ENCODE measurements around the gene KRT9.
"Not testable (repeated sequence)": the region's sequence is repeated elsewhere in the genome, so short reads cannot be mapped to it uniquely, and the experiment has no call there.

Gene KRT9

DNA sequence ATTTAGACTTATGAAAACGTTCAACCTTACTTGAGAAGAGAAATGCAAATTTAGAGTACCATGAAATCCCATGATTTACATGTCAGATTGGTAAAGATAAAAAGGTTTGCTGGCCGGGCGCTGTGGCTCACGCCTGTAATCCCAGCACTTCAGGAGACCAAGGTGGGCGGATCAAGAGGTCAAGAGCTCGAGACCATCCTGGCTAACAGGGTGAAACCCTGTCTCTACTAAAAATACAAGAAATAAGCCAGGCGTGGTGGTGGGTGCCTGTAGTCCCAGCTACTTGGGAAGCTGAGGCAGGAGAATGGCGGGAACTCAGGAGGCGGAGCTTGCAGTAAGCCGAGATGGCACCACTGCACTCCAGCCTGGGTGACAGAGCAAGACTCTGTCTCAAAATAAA, 29.1 kb downstream of the KRT9 start:
- DNase-seq = not testable (repeated sequence)

DNA sequence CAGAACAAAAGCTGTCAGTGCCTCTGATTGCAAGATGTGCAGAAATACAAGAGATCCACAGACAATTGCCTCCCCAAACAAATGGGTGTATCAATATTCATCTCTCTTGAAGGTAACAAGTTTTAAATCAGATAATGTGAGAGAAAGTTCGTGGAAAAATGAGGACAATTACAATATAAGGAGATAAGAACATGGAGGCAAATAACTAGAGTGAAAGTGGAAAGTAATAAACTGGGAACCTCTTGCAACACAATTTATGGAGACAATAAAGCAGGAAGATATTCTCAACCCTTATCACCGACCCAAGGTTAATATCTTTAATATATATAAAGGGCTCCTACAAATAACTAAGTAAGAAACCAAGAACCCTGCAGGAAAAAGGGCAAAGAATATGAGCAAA, 29.5 kb downstream of the KRT9 start:
- no peak for DNase-seq

DNA sequence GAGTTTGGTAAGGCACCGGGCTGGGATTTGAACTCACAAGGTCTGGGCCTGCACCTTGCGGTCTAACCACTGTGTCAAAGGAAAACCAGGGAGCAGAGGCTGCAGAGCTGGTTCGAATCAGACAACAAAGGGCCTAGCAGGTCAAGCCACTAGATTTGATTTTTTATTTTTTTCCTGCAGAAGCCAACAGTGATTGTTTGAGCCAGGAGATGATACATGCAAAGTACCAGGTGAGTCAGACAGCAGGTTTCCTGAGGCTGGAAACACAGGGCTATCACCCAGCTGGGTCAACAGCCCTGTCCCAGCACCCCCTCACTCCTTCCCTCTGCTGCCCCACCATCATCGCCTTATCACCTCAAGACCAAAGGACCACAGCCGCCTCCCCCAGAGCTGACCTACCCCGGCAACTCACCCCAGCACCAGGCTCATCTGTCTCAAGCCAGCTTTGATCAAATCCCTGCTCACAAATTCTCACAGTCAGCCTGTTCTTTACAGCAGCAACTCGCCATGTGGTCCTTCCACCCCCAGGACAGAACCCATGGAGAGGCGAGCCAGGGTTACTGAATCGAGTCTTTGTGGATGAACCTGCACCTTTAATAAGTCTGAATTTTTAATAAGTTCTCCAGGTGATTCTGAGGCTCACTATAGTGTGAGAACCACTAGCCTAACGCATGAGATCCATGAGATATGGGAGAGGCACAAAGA, 30.8 kb downstream of the KRT9 start:
- DNase-seq = no peak

GRCh38 chr17:41539979-41540701, 31.7 kb downstream of the KRT9 start:
- DNase-seq = no peak

- DNase-seq = no peak
Observed at GRCh38 chr17:41539071-41539492, 32.8 kb downstream of the KRT9 start.

- DNase-seq = no peak
Observed at GRCh38 chr17:41538565-41538991, 33.3 kb downstream of the KRT9 start.

- no peak for DNase-seq
Observed at GRCh38 chr17:41537990-41538389, 33.9 kb downstream of the KRT9 start.

GRCh38 chr17:41537614-41537954, 34.3 kb downstream of the KRT9 start:
- no peak for DNase-seq

DNA sequence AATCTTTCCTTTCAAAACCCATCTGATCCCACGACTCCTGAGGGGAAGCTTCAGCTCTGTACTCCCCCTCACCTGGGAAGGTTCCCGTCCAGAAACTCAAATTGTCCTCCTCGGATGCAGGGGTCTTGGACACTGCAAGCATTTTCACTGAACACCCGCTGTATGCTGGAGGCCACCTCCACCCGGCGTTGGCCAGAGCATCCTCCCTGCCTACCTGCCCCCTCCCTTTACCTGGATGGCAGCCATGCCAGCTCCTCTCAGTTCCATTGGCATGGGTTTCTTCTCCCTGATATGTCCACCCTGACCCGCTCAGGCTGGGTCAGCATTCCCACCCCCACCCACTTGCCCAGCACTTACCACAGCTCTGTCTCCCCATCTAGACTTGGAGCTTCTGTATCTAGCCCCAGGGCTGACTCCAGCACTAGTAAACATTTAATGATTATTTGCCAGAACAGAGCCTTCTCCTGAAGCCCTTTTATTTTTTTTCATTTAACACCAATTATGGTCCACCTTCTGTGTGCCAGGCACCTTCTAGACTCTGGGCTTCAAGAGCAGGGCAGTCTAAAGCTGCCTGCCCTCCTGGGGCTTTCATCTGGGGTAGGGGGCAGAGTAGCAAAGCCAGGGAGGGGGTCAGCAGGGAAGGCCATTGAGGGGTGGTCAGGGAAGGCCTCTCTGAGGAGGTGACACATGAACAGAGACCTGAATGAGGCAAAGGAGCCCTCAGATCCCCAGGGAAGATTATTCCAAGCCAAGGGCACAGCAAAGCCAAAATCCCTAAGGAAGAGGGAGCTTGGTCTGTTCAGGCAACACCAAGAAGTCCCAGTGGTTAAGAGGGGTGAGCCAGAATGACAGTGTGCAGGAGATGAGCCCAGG, 34.9 kb downstream of the KRT9 start:
- DNase-seq = no peak

GRCh38 chr17:41535764-41536481, 35.9 kb downstream of the KRT9 start:
- DNase-seq = no peak

- DNase-seq = no peak
Observed at GRCh38 chr17:41534899-41535546, 36.8 kb downstream of the KRT9 start.

- DNase-seq = no peak
Observed at GRCh38 chr17:41533613-41534012, 38.2 kb downstream of the KRT9 start.

- DNase-seq = no peak
Observed at GRCh38 chr17:41532947-41533570, 38.8 kb downstream of the KRT9 start.

DNA sequence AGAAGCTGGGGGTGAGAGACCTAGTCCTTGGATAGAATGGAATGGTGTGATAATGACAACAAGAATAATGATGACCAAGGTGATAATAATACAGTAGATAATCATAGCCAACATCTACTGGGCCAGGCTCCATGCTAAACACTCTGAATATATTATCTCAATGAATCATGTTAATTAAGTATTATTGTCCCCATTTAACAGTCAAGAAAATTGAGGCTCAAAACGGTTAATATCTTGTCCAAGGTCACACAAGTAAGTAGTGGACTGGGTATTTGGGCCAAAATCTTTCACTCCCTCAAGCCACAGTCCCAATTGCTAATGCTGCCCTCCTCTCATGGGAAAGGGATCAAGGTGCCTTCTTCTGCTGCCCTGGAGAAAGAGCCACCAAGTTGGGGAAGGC, 39.9 kb downstream of the KRT9 start:
- no peak for DNase-seq

DNA sequence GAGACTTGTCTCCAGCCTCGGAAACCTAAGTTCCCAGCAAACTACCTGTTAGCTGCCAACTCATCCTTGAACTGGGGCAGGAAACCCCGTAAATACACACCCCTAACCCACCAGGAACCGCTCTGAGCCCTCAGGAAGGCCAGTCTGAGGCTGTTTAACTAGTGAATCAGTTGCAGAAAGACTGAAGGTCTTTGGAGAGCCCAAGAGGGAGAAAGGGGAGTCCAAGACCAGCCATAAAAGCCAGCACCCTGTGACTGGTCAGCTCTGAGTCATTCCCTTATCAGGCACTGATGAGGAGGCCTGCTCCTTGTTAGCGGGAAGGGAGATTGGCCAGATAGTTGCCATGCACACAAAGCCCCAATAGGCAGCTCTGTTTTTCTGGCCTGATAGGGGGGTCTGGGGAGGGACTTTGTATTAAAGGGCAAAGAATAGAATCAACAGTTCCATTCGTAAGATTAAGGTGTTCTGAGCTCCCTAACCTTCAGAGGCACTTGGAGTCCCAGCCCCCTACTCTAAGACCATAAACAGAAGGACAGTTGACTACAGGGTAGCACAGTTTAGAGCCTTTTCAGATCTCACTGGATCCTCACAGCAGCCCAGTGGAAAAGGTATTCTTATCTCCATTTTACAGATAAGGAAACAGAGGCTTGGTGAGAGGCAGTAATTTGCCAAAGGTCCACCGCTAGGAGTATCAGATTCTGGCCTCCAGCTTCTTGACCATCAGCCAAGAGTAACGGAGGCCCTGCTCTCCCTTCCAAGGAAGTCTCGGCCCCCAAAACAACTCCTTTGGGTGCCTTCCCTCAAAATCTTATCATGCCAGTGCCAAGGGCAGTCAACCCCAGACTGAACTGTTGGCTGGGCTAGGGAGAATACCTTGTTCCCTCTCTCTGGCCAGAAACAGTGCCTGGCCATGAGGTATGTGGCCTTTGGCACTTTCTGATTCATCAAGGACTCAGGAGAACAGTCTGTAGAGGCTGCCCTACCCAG, 41.5 kb downstream of the KRT9 start:
- no peak for DNase-seq

DNA sequence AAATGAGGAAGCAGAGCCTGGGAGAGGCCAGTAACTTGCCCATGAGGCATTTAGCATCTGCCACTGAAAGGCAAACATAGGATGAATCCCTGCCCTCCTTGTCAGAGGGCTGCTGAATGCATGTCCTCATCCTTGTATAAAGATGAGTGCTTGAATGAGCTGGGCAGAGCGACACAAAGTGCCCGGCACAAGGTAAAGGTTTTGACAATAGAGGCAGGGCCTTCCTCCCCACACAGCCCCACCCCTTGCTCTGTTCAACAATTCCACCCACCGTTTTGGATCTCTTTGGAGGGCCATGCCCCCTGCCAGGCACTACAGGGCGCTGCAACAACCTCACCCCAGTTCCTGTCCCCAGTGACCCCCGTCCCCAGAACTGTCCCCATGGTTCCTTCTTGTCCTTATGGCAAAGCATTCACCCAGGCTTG, 42.4 kb downstream of the KRT9 start:
- DNase-seq = no peak

DNA sequence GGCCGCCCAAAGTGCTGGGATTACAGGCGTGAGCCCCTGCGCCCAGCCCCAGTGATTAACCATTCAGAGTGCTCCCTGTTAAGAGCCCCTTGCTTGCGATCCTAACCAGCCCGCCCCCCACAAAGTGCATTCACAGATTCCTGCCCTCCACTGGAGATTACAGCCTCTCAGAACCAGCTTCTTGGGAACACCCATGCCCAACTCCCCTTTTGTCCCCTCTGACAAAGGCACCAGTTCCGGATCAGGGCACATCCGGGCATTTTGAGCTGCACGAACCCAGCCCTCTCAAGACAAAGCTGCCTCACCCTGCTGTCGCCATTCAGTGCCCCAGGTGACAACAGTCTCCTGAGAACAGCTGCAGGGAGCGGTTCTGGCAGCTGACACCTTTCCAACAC, 42.9 kb downstream of the KRT9 start:
- no peak for DNase-seq

DNA sequence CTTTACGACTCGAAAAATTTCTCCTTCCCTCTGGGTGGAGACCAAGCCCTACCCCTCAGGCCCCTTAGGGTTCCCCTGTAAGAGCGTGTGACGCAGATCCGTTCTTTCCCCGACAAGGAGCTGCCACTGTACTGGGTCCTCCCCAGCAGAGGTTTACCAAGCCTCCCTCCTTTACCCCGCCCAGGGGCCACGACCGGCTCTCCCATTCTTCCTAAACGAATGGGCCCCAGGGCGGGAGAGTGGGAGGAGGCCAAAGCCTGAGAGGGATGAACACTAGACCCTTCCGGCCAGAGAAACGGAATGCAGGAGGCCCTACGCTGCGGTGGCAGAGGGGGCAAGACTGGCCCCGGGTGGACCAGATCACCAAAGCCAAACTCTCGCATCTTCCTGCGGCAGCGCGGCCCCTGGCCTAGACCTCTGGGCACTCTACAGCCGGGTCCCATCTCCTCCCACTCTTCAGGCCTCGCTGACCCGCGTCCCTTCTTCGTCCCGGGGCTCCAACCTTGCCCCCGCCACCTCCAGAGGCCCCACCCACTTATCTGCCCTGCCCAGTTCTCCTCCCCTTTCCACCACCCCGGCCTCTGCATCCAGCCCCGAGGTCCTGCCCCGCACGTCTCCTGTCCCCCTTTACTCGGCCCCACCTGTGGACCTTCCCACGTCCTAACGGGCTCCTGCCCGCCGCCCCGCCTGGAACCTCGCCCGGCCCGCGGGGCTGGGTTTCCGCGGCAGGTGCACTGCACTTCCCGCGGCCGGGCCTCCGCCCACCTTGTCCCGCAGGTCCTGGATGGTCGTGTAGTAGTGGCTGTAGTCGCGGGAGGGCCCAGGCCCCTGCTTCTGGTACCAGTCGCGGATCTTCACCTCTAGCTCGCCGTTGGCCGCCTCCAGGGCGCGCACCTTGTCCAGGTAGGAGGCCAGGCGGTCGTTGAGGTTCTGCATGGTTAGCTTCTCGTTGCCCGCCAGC, 44.5 kb downstream of the KRT9 start:
- DNase-seq = peak in 1 of 6 experiments; percentile 22

DNA sequence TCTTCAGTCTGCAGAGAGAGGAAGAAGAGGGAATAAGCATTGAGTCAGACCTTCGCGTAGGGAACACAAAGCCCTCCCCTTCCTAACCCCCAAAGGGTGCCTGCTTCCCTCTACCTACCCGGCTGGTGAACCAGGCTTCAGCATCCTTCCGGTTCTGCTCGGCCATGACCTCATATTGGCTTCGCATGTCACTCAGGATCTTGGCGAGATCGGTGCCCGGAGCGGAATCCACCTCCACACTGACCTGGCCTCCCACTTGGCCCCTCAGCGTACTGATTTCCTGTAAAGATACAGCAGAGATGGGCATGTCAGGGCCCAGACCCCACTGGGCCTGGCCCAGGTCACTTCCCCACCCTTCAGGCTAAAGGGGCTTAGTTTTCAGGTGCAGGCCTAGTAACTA, 47.6 kb downstream of the KRT9 start:
- no peak for DNase-seq

All from stimulated activated naive CD4-positive, alpha-beta T cell (primary cell).